Measurements from ENCODE around the gene ALKBH4.
A peak's percentile ranks its signal among the peaks of the same experiment; 100 is the strongest.
"Not testable (repeated sequence)": the region's sequence is repeated elsewhere in the genome, so short reads cannot be mapped to it uniquely, and the experiment has no call there.

ALKBH4 gene

GRCh38 chr7:102494473-102495149, 29.9 kb upstream of the ALKBH4 start:
- not testable (repeated sequence) for H3K9me3 ChIP-seq (ENCODE audit: control insufficient read depth in 2 of 2, low read length in 2 of 2); H3K9ac ChIP-seq (ENCODE audit: low read length in 2 of 2); H3K4me1 ChIP-seq (ENCODE audit: control insufficient read depth, insufficient read depth, low read length); H3K27ac ChIP-seq (ENCODE audit: low read length); H3K4me3 ChIP-seq (ENCODE audit: low read length in 2 of 2); H3K27me3 ChIP-seq (ENCODE audit: control insufficient read depth in 1 of 2, insufficient read depth in 2 of 2, low read length in 2 of 2); H3K36me3 ChIP-seq (ENCODE audit: control insufficient read depth in 2 of 2, insufficient read depth in 2 of 2, low read length in 2 of 2)

- H3K36me3 ChIP-seq (ENCODE audit: control insufficient read depth in 2 of 2, insufficient read depth in 2 of 2, low read length in 2 of 2); H3K27ac ChIP-seq (ENCODE audit: low read length); H3K27me3 ChIP-seq (ENCODE audit: control insufficient read depth in 1 of 2, insufficient read depth in 2 of 2, low read length in 2 of 2); H3K4me1 ChIP-seq (ENCODE audit: control insufficient read depth, insufficient read depth, low read length); H3K9me3 ChIP-seq (ENCODE audit: control insufficient read depth in 2 of 2, low read length in 2 of 2); H3K4me3 ChIP-seq (ENCODE audit: low read length in 2 of 2); H3K9ac ChIP-seq (ENCODE audit: low read length in 2 of 2): not testable (repeated sequence)
These were observed 29.4 kb upstream of the ALKBH4 start for GRCh38 chr7:102494026-102494425.

GRCh38 chr7:102493220-102493935, 28.7 kb upstream of the ALKBH4 start:
- H3K27ac ChIP-seq (ENCODE audit: low read length); H3K9me3 ChIP-seq (ENCODE audit: control insufficient read depth in 2 of 2, low read length in 2 of 2); H3K27me3 ChIP-seq (ENCODE audit: control insufficient read depth in 1 of 2, insufficient read depth in 2 of 2, low read length in 2 of 2); H3K36me3 ChIP-seq (ENCODE audit: control insufficient read depth in 2 of 2, insufficient read depth in 2 of 2, low read length in 2 of 2); H3K4me3 ChIP-seq (ENCODE audit: low read length in 2 of 2); H3K9ac ChIP-seq (ENCODE audit: low read length in 2 of 2); H3K4me1 ChIP-seq (ENCODE audit: control insufficient read depth, insufficient read depth, low read length): not testable (repeated sequence)

- not testable (repeated sequence) for H3K36me3 ChIP-seq (ENCODE audit: control insufficient read depth in 2 of 2, insufficient read depth in 2 of 2, low read length in 2 of 2); H3K27me3 ChIP-seq (ENCODE audit: control insufficient read depth in 1 of 2, insufficient read depth in 2 of 2, low read length in 2 of 2); H3K9me3 ChIP-seq (ENCODE audit: control insufficient read depth in 2 of 2, low read length in 2 of 2); H3K27ac ChIP-seq (ENCODE audit: low read length); H3K4me3 ChIP-seq (ENCODE audit: low read length in 2 of 2); H3K9ac ChIP-seq (ENCODE audit: low read length in 2 of 2); H3K4me1 ChIP-seq (ENCODE audit: control insufficient read depth, insufficient read depth, low read length)
These were observed 25.9 kb upstream of the ALKBH4 start for GRCh38 chr7:102490529-102491075.

GRCh38 chr7:102484317-102484716, 19.7 kb upstream of the ALKBH4 start:
- not testable (repeated sequence) for H3K27me3 ChIP-seq (ENCODE audit: control insufficient read depth in 1 of 2, insufficient read depth in 2 of 2, low read length in 2 of 2)

GRCh38 chr7:102481962-102482361, 17.3 kb upstream of the ALKBH4 start:
- not testable (repeated sequence) for H3K27ac ChIP-seq (ENCODE audit: low read length); H3K27me3 ChIP-seq (ENCODE audit: control insufficient read depth in 1 of 2, insufficient read depth in 2 of 2, low read length in 2 of 2); H3K36me3 ChIP-seq (ENCODE audit: control insufficient read depth in 2 of 2, insufficient read depth in 2 of 2, low read length in 2 of 2); H3K9ac ChIP-seq (ENCODE audit: low read length in 2 of 2); H3K4me3 ChIP-seq (ENCODE audit: low read length in 2 of 2); H3K9me3 ChIP-seq (ENCODE audit: control insufficient read depth in 2 of 2, low read length in 2 of 2); H3K4me1 ChIP-seq (ENCODE audit: control insufficient read depth, insufficient read depth, low read length)

More at GRCh38 chr7:102484317-102484716, 19.7 kb upstream of the ALKBH4 start:
- H3K36me3 ChIP-seq (ENCODE audit: control insufficient read depth in 2 of 2, insufficient read depth in 2 of 2, low read length in 2 of 2); H3K9ac ChIP-seq (ENCODE audit: low read length in 2 of 2); H3K27ac ChIP-seq (ENCODE audit: low read length); H3K9me3 ChIP-seq (ENCODE audit: control insufficient read depth in 2 of 2, low read length in 2 of 2); H3K4me3 ChIP-seq (ENCODE audit: low read length in 2 of 2); H3K4me1 ChIP-seq (ENCODE audit: control insufficient read depth, insufficient read depth, low read length): not testable (repeated sequence)

- not testable (repeated sequence) for H3K4me3 ChIP-seq (ENCODE audit: low read length in 2 of 2); H3K4me1 ChIP-seq (ENCODE audit: control insufficient read depth, insufficient read depth, low read length); H3K36me3 ChIP-seq (ENCODE audit: control insufficient read depth in 2 of 2, insufficient read depth in 2 of 2, low read length in 2 of 2); H3K27ac ChIP-seq (ENCODE audit: low read length); H3K9me3 ChIP-seq (ENCODE audit: control insufficient read depth in 2 of 2, low read length in 2 of 2); H3K9ac ChIP-seq (ENCODE audit: low read length in 2 of 2); H3K27me3 ChIP-seq (ENCODE audit: control insufficient read depth in 1 of 2, insufficient read depth in 2 of 2, low read length in 2 of 2)
These were observed 15.4 kb upstream of the ALKBH4 start for GRCh38 chr7:102479982-102480637.

- H3K36me3 ChIP-seq (ENCODE audit: control insufficient read depth in 2 of 2, insufficient read depth in 2 of 2, low read length in 2 of 2); H3K27ac ChIP-seq (ENCODE audit: low read length); H3K9me3 ChIP-seq (ENCODE audit: control insufficient read depth in 2 of 2, low read length in 2 of 2); H3K27me3 ChIP-seq (ENCODE audit: control insufficient read depth in 1 of 2, insufficient read depth in 2 of 2, low read length in 2 of 2); H3K4me1 ChIP-seq (ENCODE audit: control insufficient read depth, insufficient read depth, low read length); H3K9ac ChIP-seq (ENCODE audit: low read length in 2 of 2): not testable (repeated sequence)
- H3K4me3 ChIP-seq (ENCODE audit: low read length in 2 of 2): peak overlapping the region in 1 of 2 donors; percentile 22
These were observed 14.5 kb upstream of the ALKBH4 start for GRCh38 chr7:102479209-102479584.

- H3K9me3 ChIP-seq (ENCODE audit: control insufficient read depth in 2 of 2, low read length in 2 of 2); H3K9ac ChIP-seq (ENCODE audit: low read length in 2 of 2); H3K36me3 ChIP-seq (ENCODE audit: control insufficient read depth in 2 of 2, insufficient read depth in 2 of 2, low read length in 2 of 2); H3K27ac ChIP-seq (ENCODE audit: low read length); H3K4me1 ChIP-seq (ENCODE audit: control insufficient read depth, insufficient read depth, low read length); H3K27me3 ChIP-seq (ENCODE audit: control insufficient read depth in 1 of 2, insufficient read depth in 2 of 2, low read length in 2 of 2): not testable (repeated sequence)
- H3K4me3 ChIP-seq (ENCODE audit: low read length in 2 of 2): peak within 1 kb of the TSS in 1 of 2 donors; percentile 49
These were observed 13.9 kb upstream of the ALKBH4 start, which contains the start of gene POLR2J for GRCh38 chr7:102478314-102479208. Gene POLR2J, minus strand, starts transcription at chr7:102478922. Its CDS starts 62 bp downstream, at chr7:102478860.

- H3K27me3 ChIP-seq (ENCODE audit: control insufficient read depth in 1 of 2, insufficient read depth in 2 of 2, low read length in 2 of 2); H3K4me1 ChIP-seq (ENCODE audit: control insufficient read depth, insufficient read depth, low read length); H3K9me3 ChIP-seq (ENCODE audit: control insufficient read depth in 2 of 2, low read length in 2 of 2); H3K27ac ChIP-seq (ENCODE audit: low read length); H3K4me3 ChIP-seq (ENCODE audit: low read length in 2 of 2); H3K9ac ChIP-seq (ENCODE audit: low read length in 2 of 2): not testable (repeated sequence)
- peaks cover 4 to 15% of the 10 kb centered on the region in 2 donors for H3K36me3 ChIP-seq (ENCODE audit: control insufficient read depth in 2 of 2, insufficient read depth in 2 of 2, low read length in 2 of 2)
These were observed 10.2 kb upstream of the ALKBH4 start for GRCh38 chr7:102474736-102475435.
